ENCODE measurements around the gene GABBR2.

Gene GABBR2

DNA sequence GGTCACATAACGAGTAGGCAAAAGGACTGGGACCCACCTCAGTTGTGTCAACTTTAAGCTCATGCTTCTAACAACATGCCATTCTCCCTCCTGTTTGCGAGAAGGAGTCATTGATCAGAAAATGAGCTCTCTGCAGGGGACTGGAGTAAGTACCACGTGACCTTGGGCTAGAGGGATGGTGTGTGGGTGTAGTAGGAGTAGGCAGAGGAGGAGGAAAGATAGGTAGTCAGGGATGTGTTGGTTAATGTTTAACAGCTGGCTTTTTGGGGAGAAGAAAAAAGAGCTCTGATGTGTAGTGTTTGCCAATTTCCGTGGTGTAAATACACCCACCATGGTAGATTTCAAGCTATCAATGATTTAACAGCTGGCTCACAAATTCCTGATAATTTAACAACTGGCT, 293.0 kb downstream of the GABBR2 start:
- TF ChIP-seq, protein P1, sequence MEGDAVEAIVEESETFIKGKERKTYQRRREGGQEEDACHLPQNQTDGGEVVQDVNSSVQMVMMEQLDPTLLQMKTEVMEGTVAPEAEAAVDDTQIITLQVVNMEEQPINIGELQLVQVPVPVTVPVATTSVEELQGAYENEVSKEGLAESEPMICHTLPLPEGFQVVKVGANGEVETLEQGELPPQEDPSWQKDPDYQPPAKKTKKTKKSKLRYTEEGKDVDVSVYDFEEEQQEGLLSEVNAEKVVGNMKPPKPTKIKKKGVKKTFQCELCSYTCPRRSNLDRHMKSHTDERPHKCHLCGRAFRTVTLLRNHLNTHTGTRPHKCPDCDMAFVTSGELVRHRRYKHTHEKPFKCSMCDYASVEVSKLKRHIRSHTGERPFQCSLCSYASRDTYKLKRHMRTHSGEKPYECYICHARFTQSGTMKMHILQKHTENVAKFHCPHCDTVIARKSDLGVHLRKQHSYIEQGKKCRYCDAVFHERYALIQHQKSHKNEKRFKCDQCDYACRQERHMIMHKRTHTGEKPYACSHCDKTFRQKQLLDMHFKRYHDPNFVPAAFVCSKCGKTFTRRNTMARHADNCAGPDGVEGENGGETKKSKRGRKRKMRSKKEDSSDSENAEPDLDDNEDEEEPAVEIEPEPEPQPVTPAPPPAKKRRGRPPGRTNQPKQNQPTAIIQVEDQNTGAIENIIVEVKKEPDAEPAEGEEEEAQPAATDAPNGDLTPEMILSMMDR (conservative IDR thresholded peaks at IDR 0.05; ENCODE audit: low read length), result no peak
- no peak for DNase-seq (ENCODE audit: low read depth)
- no peak overlapping the region for H3K4me3 ChIP-seq (ENCODE audit: low read length)

DNA sequence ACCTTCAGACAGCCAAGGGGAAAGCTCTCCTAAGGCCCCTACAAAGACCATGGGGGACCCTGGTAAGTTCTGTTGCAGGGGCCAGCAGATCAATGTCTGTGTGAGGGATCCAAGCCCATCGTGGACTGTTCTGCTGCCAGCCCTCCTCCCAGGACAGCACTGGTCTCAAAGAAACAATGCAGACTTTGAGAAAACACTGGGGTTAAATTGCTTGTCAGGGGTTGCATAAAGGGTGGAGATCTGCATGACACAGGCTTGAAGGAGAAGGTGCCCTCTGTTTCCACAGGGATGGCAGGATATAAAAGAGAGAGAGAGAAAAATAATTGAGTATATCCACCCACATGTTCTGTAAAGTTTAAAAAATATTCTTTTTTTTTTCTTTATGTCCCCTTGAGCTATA, 295.7 kb downstream of the GABBR2 start:
- DNase-seq (ENCODE audit: low read depth), result no peak
- TF ChIP-seq, protein P1 (conservative IDR thresholded peaks at IDR 0.05; ENCODE audit: low read length), result no peak
- no peak overlapping the region for H3K4me3 ChIP-seq (ENCODE audit: low read length)

DNA sequence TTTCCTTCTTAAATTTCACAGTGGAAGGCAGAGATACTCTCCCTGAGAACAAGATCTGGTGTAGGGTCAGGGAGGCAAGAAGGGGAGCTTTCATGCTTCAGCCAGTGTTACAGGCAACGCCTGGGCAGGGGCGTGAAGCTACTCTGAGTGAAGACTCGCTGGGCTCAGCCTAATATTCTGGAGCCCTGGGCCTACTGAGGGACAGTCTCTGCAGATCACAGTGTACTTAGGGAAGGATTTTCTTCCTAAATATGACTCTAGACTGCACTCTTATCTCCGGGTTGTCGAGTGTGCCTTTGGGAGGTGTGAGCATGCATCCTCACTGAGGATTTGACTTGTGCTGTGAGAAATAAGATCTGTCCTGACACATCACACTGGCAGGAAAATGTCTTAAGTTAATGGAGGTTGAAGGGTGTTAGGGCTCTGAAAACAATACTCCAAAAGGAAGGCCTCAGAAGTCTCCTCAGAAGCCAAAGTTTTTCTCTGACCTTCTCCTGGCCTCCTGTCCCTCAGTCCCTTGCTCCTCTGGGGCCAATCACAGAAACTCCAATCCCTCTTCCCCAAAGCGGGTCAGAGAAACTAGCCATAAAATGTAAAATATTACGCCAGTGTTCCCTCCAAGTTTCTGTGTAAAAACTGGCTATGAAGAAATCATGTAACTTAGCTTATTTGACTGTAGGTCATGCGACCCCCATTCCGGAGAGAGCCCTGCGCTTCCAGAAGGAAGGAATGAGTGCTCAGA, 296.5 kb downstream of the GABBR2 start:
- DNase-seq (ENCODE audit: low read depth), result no peak
- TF ChIP-seq, protein P1 (conservative IDR thresholded peaks at IDR 0.05; ENCODE audit: low read length), result no peak
- H3K4me3 ChIP-seq (ENCODE audit: low read length), result no peak overlapping the region

GRCh38 chr9:98410185-98410697, 298.5 kb downstream of the GABBR2 start:
- TF ChIP-seq, protein P1 (conservative IDR thresholded peaks at IDR 0.05; ENCODE audit: low read length), result peak; percentile 74
- H3K4me3 ChIP-seq (ENCODE audit: low read length), result peak overlapping the region; percentile 20; the same call in 1 of the 2 replicates
- peak; percentile 93 for DNase-seq (ENCODE audit: low read depth)

DNA sequence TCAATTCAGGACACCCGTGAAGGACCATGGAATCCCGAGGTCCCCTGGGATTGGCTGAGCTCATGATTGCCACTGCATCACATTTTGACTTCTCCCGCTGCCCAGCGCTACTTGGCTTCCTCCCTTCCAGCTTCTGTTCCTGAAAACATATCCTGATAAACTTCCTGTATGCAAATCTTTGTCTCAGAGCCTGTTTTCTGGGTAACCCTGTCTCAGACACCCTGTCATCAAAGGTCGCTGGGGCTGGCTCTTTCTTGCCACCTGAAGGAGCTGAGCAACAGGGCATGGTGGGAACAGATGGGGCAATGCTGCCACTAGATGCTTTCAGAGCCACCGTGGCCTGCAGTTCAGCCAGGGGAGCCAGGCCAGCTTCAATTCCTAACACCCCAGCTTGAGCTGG, 299.0 kb downstream of the GABBR2 start:
- no peak overlapping the region for H3K4me3 ChIP-seq (ENCODE audit: low read length)
- DNase-seq (ENCODE audit: low read depth), result no peak
- TF ChIP-seq, protein P1 (conservative IDR thresholded peaks at IDR 0.05; ENCODE audit: low read length), result no peak

- TF ChIP-seq, protein P1 (conservative IDR thresholded peaks at IDR 0.05; ENCODE audit: low read length), result no peak
- H3K4me3 ChIP-seq (ENCODE audit: low read length), result no peak overlapping the region
- no peak for DNase-seq (ENCODE audit: low read depth)
These were observed 302.3 kb downstream of the GABBR2 start for GRCh38 chr9:98406469-98406868.

- H3K4me3 ChIP-seq (ENCODE audit: low read length), result no peak overlapping the region
- TF ChIP-seq, protein P1 (conservative IDR thresholded peaks at IDR 0.05; ENCODE audit: low read length), result no peak
- DNase-seq (ENCODE audit: low read depth), result no peak
These were observed 304.5 kb downstream of the GABBR2 start for GRCh38 chr9:98404237-98404636.

Measured in AG10803 (cell line).